Bone marrow (tissue), 2 donors: ENCODE data around the gene EIF1.
A peak's percentile ranks its signal among the peaks of the same experiment; 100 is the strongest.
"Not testable (repeated sequence)": the region's sequence is repeated elsewhere in the genome, so short reads cannot be mapped to it uniquely, and the experiment has no call there.

ENCODE experiments used
- DNase-seq, 2 donors: peaks; one replicate each; lab custom pipeline; 2025; lab: John Stamatoyannopoulos, UW

The EIF1 gene

DNA sequence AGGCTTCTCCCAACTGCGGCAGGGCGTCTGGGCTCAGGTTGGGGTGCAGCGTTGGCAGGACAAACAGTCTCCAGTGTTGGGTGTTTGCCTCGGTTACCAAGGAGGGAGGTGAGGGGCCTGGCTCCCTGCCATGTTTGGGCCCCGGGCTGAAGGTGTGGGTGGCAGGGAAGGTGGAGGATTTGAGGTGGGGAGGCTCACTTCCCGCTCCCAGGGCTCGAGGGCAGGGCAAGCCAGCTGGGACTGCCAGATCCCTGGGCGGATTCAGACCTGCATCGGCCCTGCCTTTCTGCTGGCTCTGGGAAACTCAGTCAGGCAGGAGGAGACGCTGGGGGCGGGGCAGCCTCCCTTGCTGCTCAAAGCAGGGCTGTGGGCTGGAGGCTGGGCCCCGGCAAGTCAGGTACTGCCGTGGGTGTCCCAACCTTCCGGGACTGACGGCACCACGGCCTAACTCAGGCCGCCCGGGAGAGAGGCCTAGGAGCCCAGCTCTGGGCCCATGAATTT, 33.0 kb upstream of the EIF1 start:
- DNase-seq = no peak

- no peak for DNase-seq
These were observed 32.2 kb upstream of the EIF1 start for GRCh38 chr17:41656249-41657023.

DNA sequence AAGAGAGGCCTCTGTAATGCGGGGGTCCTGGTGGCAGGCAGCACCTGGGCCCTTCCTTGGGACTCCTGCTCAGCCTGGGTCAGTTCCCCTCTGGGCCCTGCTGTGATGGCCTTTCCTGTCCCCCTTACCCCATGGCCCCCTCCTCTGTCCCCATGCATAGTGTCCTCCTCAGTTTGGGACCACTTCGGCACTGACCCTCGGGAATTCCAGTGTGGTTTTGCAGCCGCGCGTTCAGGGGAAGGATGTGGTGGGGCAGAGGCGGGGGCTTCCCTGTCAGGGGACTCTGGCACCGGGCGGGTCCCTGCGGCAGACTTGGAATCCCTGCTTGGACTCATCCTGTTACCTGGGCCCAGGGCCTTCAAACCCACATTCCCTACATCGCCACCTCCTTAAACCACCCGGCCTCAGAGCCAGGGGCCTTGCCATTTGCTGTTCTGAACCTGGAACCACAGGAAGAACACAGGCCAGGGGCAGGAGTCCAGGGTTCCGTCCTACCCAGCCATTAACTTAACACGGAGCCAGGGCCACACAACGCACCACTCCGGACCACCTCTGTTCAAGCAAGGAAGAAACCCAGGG, 31.4 kb upstream of the EIF1 start:
- no peak for DNase-seq

DNA sequence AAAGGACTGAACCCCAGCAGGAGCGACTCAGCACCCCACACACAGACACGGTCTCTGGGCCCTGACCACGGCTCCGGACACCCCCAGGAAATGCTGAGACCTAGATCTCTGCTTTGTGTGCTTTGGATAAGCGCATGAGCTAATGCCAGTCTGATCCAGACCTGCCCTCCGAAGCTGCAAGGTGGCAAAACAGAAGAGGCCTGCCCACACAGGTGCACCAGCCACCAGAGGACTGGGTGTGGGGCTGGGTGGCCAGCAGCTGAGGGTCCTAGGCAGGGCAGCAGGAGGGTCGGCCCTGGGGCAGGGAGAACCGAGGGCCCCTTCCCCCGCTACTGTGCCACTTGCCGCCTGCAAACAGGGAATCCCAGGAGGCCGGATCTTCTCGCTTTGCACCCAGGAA, 30.7 kb upstream of the EIF1 start:
- no peak for DNase-seq

DNA sequence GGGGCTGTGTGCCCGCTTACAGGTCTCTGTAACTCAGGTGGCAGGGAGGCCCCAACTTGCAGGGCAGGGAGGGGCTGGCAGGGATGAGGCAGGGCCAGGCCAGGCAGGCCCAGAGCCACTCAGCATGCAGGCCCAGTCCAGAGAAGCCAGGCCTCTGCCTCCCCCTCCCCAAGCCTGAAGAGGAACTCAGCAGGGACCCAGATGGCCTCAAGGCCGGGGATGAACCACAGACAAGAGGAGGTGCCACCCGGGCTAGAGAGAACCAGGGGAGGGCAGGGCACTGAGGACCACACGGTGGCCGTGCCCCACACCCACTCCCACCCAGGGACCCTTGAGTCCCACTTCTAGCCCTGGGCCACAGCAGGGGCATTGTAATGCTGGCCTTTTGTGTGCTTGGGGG, 29.8 kb upstream of the EIF1 start:
- no peak for DNase-seq

DNA sequence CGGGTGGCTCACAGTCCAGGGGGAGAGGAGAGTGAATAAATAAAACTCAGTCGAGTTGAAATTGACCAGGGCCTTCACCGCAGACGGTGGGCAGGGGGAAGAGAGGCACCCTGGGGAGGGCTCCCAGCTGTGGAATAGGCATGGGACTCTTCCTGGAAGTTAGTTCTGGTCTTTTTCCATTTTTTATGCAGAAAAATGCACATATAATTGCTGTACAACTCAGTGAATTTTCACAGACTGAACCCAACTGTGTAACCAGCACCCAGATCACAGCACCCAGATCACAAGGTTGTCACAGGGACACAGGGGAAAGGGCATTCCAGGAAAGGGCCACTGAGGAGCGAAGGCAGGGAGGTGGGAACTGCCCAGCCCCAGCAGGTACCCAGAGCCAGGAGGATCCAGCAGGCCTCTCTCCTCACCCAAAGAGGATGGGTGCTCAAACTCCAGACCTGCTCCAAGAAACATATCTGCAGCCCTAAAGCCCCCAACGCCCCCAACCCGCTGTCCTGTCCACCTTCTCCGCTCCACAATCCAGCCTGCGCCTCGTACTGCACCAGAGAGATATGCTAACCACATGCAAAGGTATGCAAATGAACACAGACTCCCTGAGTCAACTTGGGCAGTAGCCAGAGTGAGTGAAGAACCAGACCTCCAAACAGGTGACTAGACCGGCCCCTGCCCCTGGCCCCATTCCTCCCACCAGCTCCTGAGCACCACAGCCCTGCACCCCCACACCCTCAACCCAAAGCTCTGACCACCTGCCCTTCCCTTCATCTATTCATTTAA, 29.1 kb upstream of the EIF1 start:
- DNase-seq = no peak

GRCh38 chr17:41660221-41660711, 28.4 kb upstream of the EIF1 start:
- no peak for DNase-seq

- no peak for DNase-seq
These were observed 25.1 kb upstream of the EIF1 start for GRCh38 chr17:41663451-41664171.

DNA sequence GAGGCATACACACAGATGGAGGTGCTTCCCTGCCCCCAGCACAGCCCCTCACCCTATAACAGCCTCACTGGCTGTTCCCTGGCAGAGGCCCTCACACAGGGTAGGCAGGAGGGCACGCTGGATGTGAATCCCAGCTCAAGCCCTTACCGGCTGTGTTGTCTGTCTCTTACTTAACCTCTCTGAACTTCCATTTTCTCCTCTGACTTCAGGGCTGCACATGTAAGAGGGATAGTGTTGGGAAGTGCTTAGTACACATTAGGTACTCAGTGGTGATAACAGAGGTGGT, 24.6 kb upstream of the EIF1 start:
- no peak for DNase-seq

DNA sequence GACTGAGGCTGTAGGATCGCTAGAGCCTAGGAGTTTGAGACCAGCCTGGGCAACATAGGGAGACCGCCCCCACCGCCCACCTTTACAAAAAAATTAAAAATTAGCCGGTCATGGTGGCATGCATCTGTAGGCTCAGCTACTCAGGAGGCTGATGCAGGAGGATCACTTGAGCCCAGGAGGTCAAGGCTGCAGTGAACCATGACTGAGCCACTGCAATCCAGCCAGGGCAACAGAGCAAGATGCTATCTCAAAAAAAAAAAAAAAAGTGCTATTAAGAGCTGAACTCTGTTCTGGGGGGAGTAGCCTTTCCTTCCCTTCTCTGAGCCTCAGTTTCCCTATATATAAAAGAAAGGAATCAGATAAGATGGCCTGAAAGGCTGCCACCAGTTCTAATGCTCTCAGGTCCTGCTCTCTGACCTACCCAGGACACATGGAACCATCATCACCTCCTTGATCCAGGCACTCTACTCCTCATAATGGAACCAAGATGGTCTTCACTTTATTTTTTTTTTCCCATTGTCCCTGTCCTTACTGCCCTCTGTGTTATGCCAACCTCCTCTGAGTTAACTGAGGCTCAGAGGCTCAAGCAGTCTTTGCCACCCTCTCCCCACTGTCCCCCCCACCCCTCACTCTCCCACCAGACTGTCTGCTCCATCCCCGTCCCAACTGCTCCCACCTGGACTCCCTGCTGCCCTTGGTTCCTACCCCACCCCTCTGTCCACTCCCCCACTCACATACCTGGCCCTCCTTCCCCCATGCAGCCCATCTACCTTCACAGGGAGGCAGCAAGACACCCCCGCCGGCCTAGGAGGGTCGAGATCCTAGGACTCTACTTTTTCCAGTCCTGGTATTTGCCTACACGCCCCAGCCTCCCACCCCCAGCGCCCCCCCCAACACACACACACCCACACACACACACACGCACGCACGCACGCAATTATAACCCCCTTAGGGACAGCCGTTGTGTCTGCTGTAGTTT, 23.8 kb upstream of the EIF1 start:
- DNase-seq = no peak

DNA sequence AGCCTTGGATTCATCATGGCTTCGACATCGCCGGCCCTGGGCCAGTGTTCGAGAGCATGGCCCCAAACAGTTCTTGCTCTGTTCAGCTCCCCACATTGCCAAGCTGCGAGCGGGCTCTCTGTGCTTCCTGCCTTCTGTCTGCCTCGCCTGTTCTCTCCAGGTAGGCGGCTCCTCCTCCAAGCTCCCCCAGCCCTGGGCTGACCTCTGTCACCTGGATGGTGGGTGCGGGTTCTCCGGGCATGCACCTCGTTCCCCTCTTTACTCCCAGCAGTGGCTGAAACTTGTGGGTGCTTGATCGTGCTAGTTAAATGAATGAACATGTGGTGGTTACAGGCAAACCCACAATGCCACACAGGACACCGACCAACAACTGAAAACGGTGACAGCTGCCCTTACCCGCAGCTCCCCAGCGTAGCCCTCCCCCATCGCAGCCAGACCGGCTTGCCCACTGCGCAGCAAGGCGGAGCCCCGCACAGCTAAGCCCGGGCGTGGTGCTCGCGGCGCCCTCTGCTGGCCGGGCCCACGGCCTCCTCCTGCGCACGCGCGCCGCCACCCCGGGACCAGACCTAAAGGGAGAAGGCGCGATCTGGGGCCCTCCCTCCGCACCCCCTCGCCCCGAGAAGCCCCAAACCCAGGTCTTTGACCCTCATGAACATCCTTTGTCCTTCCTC, 23.0 kb upstream of the EIF1 start:
- DNase-seq = peak; percentile 43 to 71

GRCh38 chr17:41666237-41666641, 22.4 kb upstream of the EIF1 start:
- no peak for DNase-seq

GRCh38 chr17:41666708-41667279, 21.9 kb upstream of the EIF1 start:
- DNase-seq = peak; percentile 55 to 70

- peak; percentile 8 to 32 for DNase-seq
These were observed 21.2 kb upstream of the EIF1 start for GRCh38 chr17:41667280-41668041.

DNA sequence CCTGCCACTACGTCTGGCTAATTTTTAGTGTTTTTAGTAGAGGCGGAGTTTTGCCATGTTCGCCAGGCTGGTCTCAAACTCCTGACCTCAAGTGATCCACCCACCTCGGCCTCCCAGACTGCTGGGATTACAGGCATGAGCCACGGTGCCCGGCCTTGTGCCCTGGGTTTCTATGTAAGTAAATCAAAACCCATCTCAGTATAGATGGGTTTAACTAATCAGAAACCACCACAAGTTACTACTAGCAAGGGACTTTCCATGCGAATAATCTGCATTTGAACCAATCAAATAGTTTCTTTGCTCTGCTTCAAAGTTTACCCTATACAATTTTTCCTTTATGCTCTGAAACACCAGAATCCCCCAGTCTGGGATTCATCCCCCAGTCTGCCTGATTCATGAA, 16.5 kb upstream of the EIF1 start:
- no peak for DNase-seq

- not testable (repeated sequence) for DNase-seq
These were observed 13.3 kb upstream of the EIF1 start for GRCh38 chr17:41675157-41676057.

GRCh38 chr17:41676058-41676419, 12.6 kb upstream of the EIF1 start:
- DNase-seq = no peak

DNA sequence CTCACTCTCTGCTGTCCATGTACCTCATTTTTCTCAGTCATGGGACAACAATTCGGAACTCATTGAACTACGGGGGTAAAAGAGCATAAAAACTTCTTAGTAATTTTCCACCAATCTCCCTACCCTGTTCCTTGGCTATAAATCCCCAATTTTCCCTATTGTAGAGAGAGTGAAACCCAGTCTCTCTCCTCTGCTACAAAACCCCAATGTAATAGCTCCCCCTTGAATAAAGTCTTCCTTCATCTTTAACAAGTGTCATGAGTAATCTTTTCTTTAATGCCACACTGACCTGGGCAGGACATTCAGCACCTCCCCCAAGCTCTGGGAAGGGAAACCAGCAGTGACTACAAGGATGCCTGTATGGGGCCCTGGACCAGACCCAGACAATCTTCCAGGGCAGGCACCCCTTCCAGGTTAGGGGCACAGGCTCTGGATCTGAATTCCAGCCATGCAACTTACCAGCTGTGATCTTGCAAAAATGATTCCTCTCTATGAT, 10.2 kb upstream of the EIF1 start:
- DNase-seq = peak; percentile 51 to 57
